ENCODE results near the gene MAST1.
A peak's percentile ranks its signal among the peaks of the same experiment; 100 is the strongest.

Gene MAST1

GRCh38 chr19:12789904-12790619, 48.3 kb upstream of the MAST1 start:
- Histone ChIP-seq H3K27ac (ENCODE audit: low read length) (peak overlapping the region; percentile 97), H4K20me1 (ENCODE audit: insufficient read depth, low read length) (no peaks in the 10 kb centered on the region), H3K4me1 (ENCODE audit: low read length) (peaks cover 29% of the 10 kb centered on the region), H3K9me2 (replicated peaks; ENCODE audit: insufficient read depth, low read length) (no peaks in the 10 kb centered on the region), H3K9me3 (replicated peaks; ENCODE audit: insufficient read depth, low read length) (no peaks in the 10 kb centered on the region), H3K4me3 (ENCODE audit: low read length) (peak overlapping the region; percentile 93), H3K79me2 (ENCODE audit: low read length) (peaks cover 15% of the 10 kb centered on the region), H3K9ac (ENCODE audit: low read length) (peak overlapping the region; percentile 94), H3K27me3 (replicated peaks; ENCODE audit: insufficient read depth, low read length) (no peaks in the 10 kb centered on the region), H3K4me2 (ENCODE audit: low read depth, low read length) (peak overlapping the region; percentile 99), H2AFZ (ENCODE audit: low read length) (peak overlapping the region; percentile 54), H3F3A (ENCODE audit: insufficient read depth, low read length) (peaks cover 49% of the 10 kb centered on the region), H3K36me3 (replicated peaks; ENCODE audit: insufficient read depth, low read length) (no peaks in the 10 kb centered on the region)
- peak; percentile 96 for DNase-seq
- TF ChIP-seq EZH2 (optimal IDR thresholded peaks at IDR 0.05; ENCODE audit: low read depth, low read length): no peak

- Histone ChIP-seq H2AFZ (ENCODE audit: low read length) (peak overlapping the region; percentile 54), H3K9me2 (replicated peaks; ENCODE audit: insufficient read depth, low read length) (no peaks in the 10 kb centered on the region), H3K9ac (ENCODE audit: low read length) (peak overlapping the region; percentile 94), H4K20me1 (ENCODE audit: insufficient read depth, low read length) (no peaks in the 10 kb centered on the region), H3K9me3 (replicated peaks; ENCODE audit: insufficient read depth, low read length) (no peaks in the 10 kb centered on the region), H3K4me3 (ENCODE audit: low read length) (peak overlapping the region; percentile 93), H3K79me2 (ENCODE audit: low read length) (peaks cover 15% of the 10 kb centered on the region), H3K27me3 (replicated peaks; ENCODE audit: insufficient read depth, low read length) (no peaks in the 10 kb centered on the region), H3K36me3 (replicated peaks; ENCODE audit: insufficient read depth, low read length) (no peaks in the 10 kb centered on the region), H3F3A (ENCODE audit: insufficient read depth, low read length) (peaks cover 49% of the 10 kb centered on the region), H3K4me1 (ENCODE audit: low read length) (peaks cover 29% of the 10 kb centered on the region), H3K4me2 (ENCODE audit: low read depth, low read length) (peak overlapping the region; percentile 99), H3K27ac (ENCODE audit: low read length) (peak overlapping the region; percentile 97)
- TF ChIP-seq CTCF (IDR thresholded peaks at IDR 0.05; ENCODE audit: low read length): no peak
- TF ChIP-seq EZH2phosphoT487 (IDR thresholded peaks at IDR 0.05; ENCODE audit: low read length): no peak
- no peak for TF ChIP-seq EZH2 (optimal IDR thresholded peaks at IDR 0.05; ENCODE audit: low read depth, low read length)
- DNase-seq: no peak
These were observed 47.5 kb upstream of the MAST1 start for GRCh38 chr19:12790628-12791344.

GRCh38 chr19:12791345-12792050, 46.8 kb upstream of the MAST1 start, which contains the start of gene JUNB:
JUNB (plus strand) TSS chr19:12791486; CDS start chr19:12791772, 286 bp downstream.
- Histone ChIP-seq H3K36me3 (replicated peaks; ENCODE audit: insufficient read depth, low read length) (no peaks in the 10 kb centered on the region), H3K27ac (ENCODE audit: low read length) (peak within 1 kb of the TSS; percentile 97), H3K9me3 (replicated peaks; ENCODE audit: insufficient read depth, low read length) (no peaks in the 10 kb centered on the region), H4K20me1 (ENCODE audit: insufficient read depth, low read length) (no peaks in the 10 kb centered on the region), H2AFZ (ENCODE audit: low read length) (peak within 1 kb of the TSS; percentile 54), H3K4me1 (ENCODE audit: low read length) (peaks cover 31% of the 10 kb centered on the region), H3K9ac (ENCODE audit: low read length) (peak within 1 kb of the TSS; percentile 94), H3K9me2 (replicated peaks; ENCODE audit: insufficient read depth, low read length) (no peaks in the 10 kb centered on the region), H3F3A (ENCODE audit: insufficient read depth, low read length) (peaks cover 49% of the 10 kb centered on the region), H3K4me2 (ENCODE audit: low read depth, low read length) (peak within 1 kb of the TSS; percentile 99), H3K79me2 (ENCODE audit: low read length) (peaks cover 15% of the 10 kb centered on the region), H3K27me3 (replicated peaks; ENCODE audit: insufficient read depth, low read length) (no peaks in the 10 kb centered on the region), H3K4me3 (ENCODE audit: low read length) (peak within 1 kb of the TSS; percentile 93)
- TF ChIP-seq CTCF (IDR thresholded peaks at IDR 0.05; ENCODE audit: low read length) (no peak), EZH2phosphoT487 (IDR thresholded peaks at IDR 0.05; ENCODE audit: low read length) (no peak), EZH2 (optimal IDR thresholded peaks at IDR 0.05; ENCODE audit: low read depth, low read length) (no peak)
- peak; percentile 93 for DNase-seq

Data from MM.1S (cell line).